NCI-H1417 treated with DMSO at 0.1 percent for 48 hours (cell line): ENCODE results near the gene TTLL10.

Source experiments
- DNase-seq: peaks from one replicate; lab custom pipeline; 2025; lab: John Stamatoyannopoulos, UW

The TTLL10 gene

DNA sequence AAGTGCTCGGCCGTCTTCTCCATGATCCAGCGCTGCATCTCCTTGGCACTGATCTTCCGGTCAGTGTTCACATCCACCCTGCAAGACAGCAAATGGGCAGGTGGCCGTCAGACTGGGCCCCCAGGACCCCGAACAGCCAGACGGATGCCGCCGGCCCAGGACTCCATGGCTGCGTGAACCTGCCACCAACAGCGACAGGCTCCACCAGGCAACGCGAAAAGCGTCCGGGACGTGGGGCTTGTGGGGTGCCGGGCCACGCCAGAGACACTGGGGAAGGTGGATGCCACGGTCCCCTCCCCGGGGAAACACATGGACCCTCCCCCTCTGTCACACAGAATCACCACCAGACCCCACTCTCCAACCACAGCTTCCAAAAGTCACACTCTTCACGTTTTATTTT, 50.2 kb downstream of the TTLL10 start:
- no peak for DNase-seq

DNA sequence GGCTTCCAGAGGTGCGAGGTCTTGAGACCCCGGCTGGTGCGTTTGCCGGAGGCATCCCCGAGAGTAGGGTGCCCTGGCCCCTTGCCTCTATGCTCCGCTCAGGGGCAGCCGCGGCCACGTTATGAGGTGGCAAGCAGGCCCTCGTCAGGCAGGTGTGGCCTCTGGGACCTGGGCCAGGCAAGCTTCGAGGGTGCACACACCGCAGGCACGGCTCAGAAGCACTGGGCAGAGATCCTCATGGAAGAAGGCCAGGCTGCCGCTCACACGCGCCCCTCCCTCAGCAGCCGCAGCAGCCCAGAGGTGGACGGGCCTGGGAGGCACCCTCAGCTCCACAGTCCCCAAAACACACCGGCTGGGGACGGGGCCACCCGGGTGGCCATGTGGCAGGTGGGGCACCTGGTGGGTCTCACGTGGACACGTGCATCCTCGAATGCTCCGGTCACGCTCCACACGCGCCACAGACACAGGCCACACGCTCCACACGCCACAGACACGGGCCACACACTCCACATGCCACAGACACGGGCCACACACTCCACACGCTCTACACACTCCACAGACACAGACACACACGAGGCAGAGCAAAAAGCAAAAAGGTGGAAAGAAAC, 51.7 kb downstream of the TTLL10 start:
- no peak for DNase-seq

- DNase-seq, result no peak
These were observed 52.2 kb downstream of the TTLL10 start for GRCh38 chr1:1225913-1226312.

GRCh38 chr1:1226566-1227362, 53.1 kb downstream of the TTLL10 start:
- no peak for DNase-seq

DNA sequence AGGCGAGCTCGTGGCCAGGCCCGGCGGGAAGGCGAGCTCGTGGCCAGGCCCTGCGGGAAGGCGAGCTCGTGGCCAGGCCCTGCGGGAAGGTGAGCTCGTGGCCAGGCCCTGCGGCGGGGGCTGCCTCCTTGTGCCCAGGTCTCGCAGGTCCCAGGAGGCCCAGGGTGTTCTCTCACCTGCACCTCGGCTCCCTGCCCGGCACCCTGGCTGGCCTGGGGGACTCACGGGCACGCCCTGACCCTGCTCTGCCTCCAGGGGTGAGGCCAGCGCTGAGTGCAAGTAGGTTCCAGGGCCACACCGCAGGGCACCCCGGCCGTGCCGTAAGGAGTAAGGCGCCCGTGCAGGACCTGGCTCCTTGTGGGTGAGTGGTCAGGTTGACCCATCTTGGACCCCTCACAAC, 53.7 kb downstream of the TTLL10 start:
- no peak for DNase-seq

DNA sequence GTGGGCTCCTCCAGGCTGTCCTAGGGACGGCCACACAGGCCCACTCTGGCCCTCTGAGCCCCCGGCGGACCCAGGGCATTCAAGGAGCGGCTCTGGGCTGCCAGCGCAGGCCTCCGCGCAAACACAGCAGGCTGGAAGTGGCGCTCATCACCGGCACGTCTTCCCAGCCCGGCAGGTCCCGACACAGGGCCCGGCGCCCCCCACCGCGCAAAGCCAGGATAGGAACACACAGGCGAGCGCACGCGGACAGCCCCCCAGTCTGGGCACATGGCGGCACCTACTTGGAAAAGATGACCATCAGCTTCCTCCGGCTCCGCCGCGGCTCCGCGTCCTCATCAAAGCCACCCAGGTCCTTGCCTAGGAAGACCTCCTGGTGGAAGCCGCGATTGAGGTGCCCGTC, 54.5 kb downstream of the TTLL10 start:
- no peak for DNase-seq

DNA sequence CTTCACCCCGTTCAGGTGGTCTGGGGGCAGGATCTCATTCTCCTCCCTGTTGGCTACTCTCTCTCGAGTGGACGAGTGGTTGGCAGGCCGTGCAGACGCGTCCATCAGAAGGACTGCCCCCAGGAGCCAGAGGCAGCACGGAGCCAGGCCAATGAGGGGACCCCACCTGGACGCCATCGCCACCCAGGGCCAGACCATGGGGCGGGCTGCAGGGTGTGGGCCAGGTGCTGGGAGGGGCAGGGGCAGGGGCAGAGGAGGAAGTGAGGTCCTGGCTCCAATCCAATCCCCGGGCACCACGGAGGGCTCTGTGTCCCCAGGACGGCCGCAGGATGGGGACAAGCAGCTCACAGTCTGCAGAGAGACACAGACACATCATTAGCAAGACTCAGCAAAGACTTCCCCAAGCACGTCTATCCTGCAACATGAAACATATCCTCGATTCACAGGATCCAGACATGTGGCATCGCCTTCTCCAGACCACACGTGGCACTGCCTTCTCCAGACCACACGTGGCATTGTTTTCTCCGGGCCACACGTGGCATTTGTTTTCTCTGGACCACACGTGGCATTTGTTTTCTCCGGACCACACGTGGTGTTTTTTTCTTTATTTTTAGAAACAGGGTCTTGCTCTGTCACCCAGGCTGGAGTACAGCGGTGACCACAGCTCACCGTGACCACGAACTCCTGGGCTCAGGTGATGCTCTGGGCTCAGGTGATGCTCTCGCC, 55.1 kb downstream of the TTLL10 start:
- no peak for DNase-seq

- DNase-seq, result no peak
These were observed 56.1 kb downstream of the TTLL10 start for GRCh38 chr1:1229770-1230169.

- no peak for DNase-seq
These were observed 57.1 kb downstream of the TTLL10 start for GRCh38 chr1:1230656-1231399.

DNA sequence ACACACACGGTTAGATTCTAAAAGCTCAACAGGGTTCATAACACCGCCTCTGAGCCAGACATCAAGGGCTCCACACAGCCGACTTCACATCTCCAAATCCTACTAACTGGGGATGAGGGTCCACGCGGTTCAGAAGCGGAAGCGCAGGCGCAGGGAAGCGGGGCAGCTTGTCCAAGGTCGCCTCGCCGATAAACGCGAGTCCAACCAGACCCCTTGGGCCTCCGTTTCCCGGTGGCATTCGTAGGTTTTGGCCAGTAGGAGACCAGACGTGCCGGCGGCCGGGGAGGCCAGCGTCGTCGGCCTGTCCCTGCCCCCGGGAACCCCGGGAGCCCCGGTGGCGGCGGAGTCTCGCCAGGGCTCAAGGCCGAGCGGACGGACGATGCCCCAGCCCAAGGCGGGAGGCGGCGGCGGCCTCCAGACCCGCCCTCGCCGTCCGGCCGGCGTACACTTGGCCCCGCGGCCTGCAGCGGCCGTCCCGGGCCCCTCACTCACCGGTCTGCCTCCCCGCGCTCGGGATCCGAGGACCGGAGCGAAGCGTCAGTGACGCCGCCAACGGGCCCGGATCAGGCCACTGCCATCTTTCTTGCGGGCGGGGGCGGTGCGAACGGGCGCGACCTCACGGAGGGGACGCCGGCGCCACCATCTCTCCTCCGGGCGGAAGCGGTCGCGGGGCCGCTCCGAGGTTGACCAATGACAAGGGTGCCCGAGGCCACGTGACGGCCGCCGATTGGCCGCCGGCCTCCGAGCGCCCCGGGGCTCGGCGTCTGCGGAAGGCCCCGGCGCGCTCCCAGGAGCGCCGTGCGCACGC, 57.9 kb downstream of the TTLL10 start, which contains the start of gene SDF4:
Gene SDF4 (minus strand): TSS at position 602 of the 808 bp plus-strand sequence. CDS start 3,229 bp downstream, outside the sequence.
- peak; percentile 70 for DNase-seq

DNA sequence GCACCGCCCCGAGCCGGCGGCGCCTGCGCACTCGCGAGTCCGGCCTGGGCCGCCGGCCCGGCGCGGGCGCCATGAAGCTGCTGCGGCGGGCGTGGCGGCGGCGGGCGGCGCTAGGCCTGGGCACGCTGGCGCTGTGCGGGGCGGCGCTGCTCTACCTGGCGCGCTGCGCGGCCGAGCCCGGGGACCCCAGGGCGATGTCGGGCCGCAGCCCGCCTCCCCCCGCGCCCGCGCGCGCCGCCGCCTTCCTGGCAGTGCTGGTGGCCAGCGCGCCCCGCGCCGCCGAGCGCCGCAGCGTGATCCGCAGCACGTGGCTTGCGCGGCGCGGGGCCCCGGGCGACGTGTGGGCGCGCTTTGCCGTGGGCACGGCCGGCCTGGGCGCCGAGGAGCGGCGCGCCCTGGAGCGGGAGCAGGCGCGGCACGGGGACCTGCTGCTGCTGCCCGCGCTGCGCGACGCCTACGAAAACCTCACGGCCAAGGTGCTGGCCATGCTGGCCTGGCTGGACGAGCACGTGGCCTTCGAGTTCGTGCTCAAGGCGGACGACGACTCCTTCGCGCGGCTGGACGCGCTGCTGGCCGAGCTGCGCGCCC, 58.6 kb downstream of the TTLL10 start, which contains the start of gene B3GALT6:
Gene B3GALT6 (plus strand): TSS at position 30 of the 588 bp plus-strand sequence. CDS start 42 bp downstream, at position 72.
- DNase-seq, result no peak

- DNase-seq, result no peak
These were observed 59.3 kb downstream of the TTLL10 start for GRCh38 chr1:1232796-1233566.

DNA sequence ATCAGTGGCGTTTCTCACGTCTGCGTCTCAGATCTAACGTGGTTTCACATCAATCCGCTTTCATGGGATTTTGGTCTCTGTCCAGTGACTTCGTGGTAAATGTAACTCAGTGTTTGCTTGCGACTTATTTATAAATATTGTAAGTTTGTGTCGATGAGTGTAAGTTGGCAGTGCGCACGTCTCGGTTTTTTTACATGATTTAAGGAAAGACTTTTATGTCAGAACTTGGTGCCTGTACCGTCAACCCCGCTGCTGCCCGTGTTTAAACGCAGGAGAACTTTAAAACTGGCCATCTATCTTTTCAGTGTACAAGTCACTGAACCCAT, 59.9 kb downstream of the TTLL10 start:
- no peak for DNase-seq

GRCh38 chr1:1234180-1234808, 60.6 kb downstream of the TTLL10 start:
- DNase-seq, result no peak

- no peak for DNase-seq
These were observed 61.5 kb downstream of the TTLL10 start for GRCh38 chr1:1235016-1235744.

- DNase-seq, result no peak
These were observed 62.6 kb downstream of the TTLL10 start for GRCh38 chr1:1236176-1236763.

DNA sequence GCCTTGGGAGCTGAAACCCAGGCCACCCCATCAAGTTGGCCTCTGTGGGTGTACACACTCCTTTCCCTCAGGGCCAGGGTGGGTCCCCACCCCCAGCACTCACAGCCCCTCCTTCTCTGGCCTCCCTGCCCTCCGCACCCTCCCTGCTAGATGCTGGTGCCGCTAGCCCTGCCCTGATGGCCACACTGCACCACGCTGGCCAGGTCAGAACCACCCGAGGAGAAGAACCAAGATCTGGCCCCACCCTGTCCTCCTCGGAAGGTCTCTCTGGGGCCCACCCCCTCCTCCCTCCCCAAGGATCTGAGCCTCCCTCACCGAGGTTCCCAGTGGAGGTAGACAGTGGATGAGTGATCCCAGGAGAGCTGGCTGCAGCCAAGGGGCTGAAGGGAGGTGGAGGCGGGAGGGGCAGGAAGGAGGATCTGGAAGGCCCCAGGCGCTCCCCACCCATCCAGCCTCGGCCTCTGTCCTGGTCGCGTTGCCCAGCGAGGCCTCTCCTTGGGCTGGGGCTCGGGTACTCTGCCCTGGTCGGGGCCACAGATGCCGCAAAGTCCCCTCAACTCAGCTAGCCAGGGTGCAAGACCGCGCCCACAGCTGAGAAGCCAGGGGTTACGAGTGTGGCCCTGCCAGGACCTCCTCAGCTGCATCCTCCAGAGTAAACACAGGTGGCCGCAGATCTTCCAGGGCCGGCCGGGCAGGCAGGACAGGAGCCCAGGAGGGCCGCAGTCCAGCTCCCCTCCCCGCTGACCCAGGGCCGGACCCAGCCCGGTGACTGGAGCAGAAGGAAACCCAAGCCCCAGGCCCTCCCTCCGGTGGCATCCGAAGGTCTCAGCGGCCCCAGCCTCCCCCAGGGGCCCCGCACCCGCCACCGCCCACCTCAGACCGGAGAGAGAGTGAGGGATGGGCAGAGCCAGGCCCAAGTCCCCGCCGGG, 63.5 kb downstream of the TTLL10 start:
- DNase-seq, result no peak
